SK-N-SH treated with all-trans-retinoic acid at 6 μM for 48 hours (cell line): ENCODE measurements around the gene HECTD1.

Experiments used
- ATAC-seq: fragments of 200-7000 bp; cut with Tn5 transposase; 3 replicates; pipeline ENCODE4 v1.9.1; 2020; ENCODE audit warnings: mild to moderate bottlenecking, moderate library complexity
- ARNTL ChIP-seq: fragments of 450-650 bp; formaldehyde crosslinking; IDR thresholded peaks from 2 replicates; pipeline ENCODE4 v1.5.0; 2020; ENCODE audit warnings: low read depth, mild to moderate bottlenecking, moderate library complexity, borderline replicate concordance
- BACH2 ChIP-seq: fragments of 250-450 bp; sonication (Bioruptor Pico); IDR thresholded peaks from 2 replicates; pipeline ENCODE4 v1.9.0; 2021; ENCODE audit warnings: mild to moderate bottlenecking, borderline replicate concordance
- CREB5 ChIP-seq: fragments of 250-450 bp; sonication (Bioruptor Pico); IDR thresholded peaks from 2 replicates; pipeline ENCODE4 v1.5.1; 2020; ENCODE audit warnings: low read depth, mild to moderate bottlenecking, moderate library complexity
- CSDC2 ChIP-seq: fragments of 250-450 bp; sonication (Bioruptor Pico); IDR thresholded peaks from 2 replicates; pipeline ENCODE4 v1.5.0; 2020; ENCODE audit warnings: mild to moderate bottlenecking, moderate library complexity
- ESRRG ChIP-seq: fragments of 250-450 bp; sonication (Bioruptor Pico); IDR thresholded peaks from 2 replicates; pipeline ENCODE4 v1.6.1; 2021; ENCODE audit warnings: mild to moderate bottlenecking
- GLIS3 ChIP-seq: fragments of 250-450 bp; sonication (Bioruptor Pico); IDR thresholded peaks from 2 replicates; pipeline ENCODE4 v1.5.0; 2020; ENCODE audit warnings: mild to moderate bottlenecking, moderate library complexity
- ISL1 ChIP-seq: fragments of 250-450 bp; sonication (Bioruptor Pico); IDR thresholded peaks from 2 replicates; pipeline ENCODE4 v2.1.2; 2022; ENCODE audit warnings: mild to moderate bottlenecking, moderate library complexity
- OSR1 ChIP-seq: fragments of 250-450 bp; sonication (Bioruptor Pico); IDR thresholded peaks from 2 replicates; pipeline ENCODE4 v1.8.0; 2022; ENCODE audit warnings: moderate library complexity, mild to moderate bottlenecking, inconsistent platforms
- PATZ1 ChIP-seq: fragments of 250-450 bp; sonication (Bioruptor Pico); IDR thresholded peaks from 2 replicates; pipeline ENCODE4 v1.8.0; 2020; ENCODE audit warnings: mild to moderate bottlenecking, moderate library complexity, borderline replicate concordance
- PPARA ChIP-seq: fragments of 250-450 bp; sonication (Bioruptor Pico); IDR thresholded peaks from 2 replicates; pipeline ENCODE4 v1.5.0; 2020; ENCODE audit warnings: mild to moderate bottlenecking, borderline replicate concordance
- RARB ChIP-seq: fragments of 250-450 bp; sonication (Bioruptor Pico); IDR thresholded peaks from 2 replicates; pipeline ENCODE4 v1.8.0; 2021; ENCODE audit warnings: mild to moderate bottlenecking, moderate library complexity
- SNAI2 ChIP-seq: fragments of 250-450 bp; sonication (Bioruptor Pico); IDR thresholded peaks from 2 replicates; pipeline ENCODE4 v1.5.0; 2020; ENCODE audit warnings: mild to moderate bottlenecking, moderate library complexity
- TCF4 ChIP-seq: fragments of 250-450 bp; sonication (Bioruptor Pico); IDR thresholded peaks from 2 replicates; pipeline ENCODE4 v1.8.0; 2021; ENCODE audit warnings: mild to moderate bottlenecking, moderate library complexity, borderline replicate concordance
- TOX ChIP-seq: fragments of 250-450 bp; sonication (Bioruptor Pico); IDR thresholded peaks from 2 replicates; pipeline ENCODE4 v1.8.0; 2021; ENCODE audit warnings: mild to moderate bottlenecking, moderate library complexity, borderline replicate concordance
- TSHZ2 ChIP-seq: fragments of 250-450 bp; sonication (Bioruptor Pico); IDR thresholded peaks from 2 replicates; pipeline ENCODE4 v1.5.0; 2020; ENCODE audit warnings: mild to moderate bottlenecking, moderate library complexity
- ZFP3 ChIP-seq: fragments of 250-450 bp; sonication (Bioruptor Pico); IDR thresholded peaks from 2 replicates; pipeline ENCODE4 v1.5.0; 2020; ENCODE audit warnings: mild to moderate bottlenecking, moderate library complexity
- ZFP30 ChIP-seq: fragments of 450-650 bp; formaldehyde crosslinking; IDR thresholded peaks from 2 replicates; pipeline ENCODE4 v1.5.0; 2022; ENCODE audit warnings: mild to moderate bottlenecking, moderate library complexity
- ZNF70 ChIP-seq: fragments of 450-650 bp; formaldehyde crosslinking; IDR thresholded peaks from 2 replicates; pipeline ENCODE4 v1.5.0; 2020; ENCODE audit warnings: mild to moderate bottlenecking, moderate library complexity
- TF ChIP-seq, protein P1 (sequence below): fragments of 250-450 bp; sonication (Bioruptor Pico); IDR thresholded peaks from 2 replicates; pipeline ENCODE4 v1.5.1; 2021; ENCODE audit warnings: mild to moderate bottlenecking, moderate library complexity
- TF ChIP-seq, protein P2 (sequence below): fragments of 250-450 bp; sonication (Bioruptor Pico); IDR thresholded peaks from 2 replicates; pipeline ENCODE4 v1.8.0; 2021; ENCODE audit warnings: low read depth, mild to moderate bottlenecking, moderate library complexity, borderline replicate concordance

HECTD1 gene

DNA sequence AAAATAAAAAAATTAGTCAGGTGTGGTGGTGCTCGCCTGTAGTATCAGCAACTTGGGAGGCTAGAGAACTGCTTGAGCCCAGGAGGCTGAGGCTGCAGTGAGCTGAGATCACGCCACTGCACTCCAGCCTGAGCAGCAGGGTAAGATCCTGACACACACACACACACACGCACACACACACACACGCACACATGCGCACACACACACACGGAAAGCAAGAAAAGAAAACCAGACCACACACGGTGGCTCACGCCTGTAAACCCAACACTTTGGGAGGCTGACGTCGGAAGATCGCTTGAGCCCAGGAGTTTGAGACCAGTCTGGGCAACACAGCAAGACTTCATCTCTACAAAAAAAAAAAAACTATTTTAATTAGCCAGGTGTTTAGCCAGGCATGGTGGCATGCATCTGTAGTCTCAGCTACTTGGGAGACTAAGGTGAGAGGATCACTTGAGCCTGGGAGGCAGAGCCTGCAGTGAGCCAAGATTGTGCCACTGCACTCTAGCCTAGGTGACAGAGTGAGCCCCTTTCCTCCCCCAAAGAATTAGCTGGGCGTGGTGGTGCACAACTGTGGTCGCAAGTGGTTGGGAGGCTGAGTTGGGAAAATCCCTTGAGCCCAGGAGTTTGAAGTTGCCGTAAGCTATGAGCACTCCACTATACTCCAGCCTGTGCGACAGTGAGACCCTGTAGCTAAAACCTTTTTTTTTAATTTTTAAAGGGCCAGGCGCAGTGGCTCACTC lies 44.5 kb downstream of the HECTD1 start:
- TF ChIP-seq PATZ1 (no peak), CSDC2 (no peak), RARB (CRISPR knock-in tag) (no peak), ARNTL (no peak), TSHZ2 (CRISPR knock-in tag) (no peak), ZNF70 (CRISPR knock-in tag) (no peak), CREB5 (no peak), ISL1 (CRISPR knock-in tag) (no peak), ZFP3 (CRISPR knock-in tag) (no peak), ESRRG (CRISPR knock-in tag) (no peak), TOX (CRISPR knock-in tag) (no peak), PPARA (CRISPR knock-in tag) (no peak), SNAI2 (no peak), BACH2 (CRISPR knock-in tag) (no peak)
- TF ChIP-seq, protein P1, sequence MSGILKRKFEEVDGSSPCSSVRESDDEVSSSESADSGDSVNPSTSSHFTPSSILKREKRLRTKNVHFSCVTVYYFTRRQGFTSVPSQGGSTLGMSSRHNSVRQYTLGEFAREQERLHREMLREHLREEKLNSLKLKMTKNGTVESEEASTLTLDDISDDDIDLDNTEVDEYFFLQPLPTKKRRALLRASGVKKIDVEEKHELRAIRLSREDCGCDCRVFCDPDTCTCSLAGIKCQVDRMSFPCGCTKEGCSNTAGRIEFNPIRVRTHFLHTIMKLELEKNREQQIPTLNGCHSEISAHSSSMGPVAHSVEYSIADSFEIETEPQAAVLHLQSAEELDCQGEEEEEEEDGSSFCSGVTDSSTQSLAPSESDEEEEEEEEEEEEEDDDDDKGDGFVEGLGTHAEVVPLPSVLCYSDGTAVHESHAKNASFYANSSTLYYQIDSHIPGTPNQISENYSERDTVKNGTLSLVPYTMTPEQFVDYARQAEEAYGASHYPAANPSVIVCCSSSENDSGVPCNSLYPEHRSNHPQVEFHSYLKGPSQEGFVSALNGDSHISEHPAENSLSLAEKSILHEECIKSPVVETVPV (CRISPR knock-in tag): no peak
- ATAC-seq: no peak

- no peak for ATAC-seq
- TF ChIP-seq TOX (CRISPR knock-in tag) (no peak), SNAI2 (no peak), TCF4 (CRISPR knock-in tag) (no peak), GLIS3 (CRISPR knock-in tag) (no peak), BACH2 (CRISPR knock-in tag) (no peak), RARB (CRISPR knock-in tag) (no peak), TSHZ2 (CRISPR knock-in tag) (no peak), ZFP30 (no peak), ZNF70 (CRISPR knock-in tag) (no peak), PATZ1 (no peak), OSR1 (CRISPR knock-in tag) (no peak), ARNTL (no peak)
- TF ChIP-seq, protein P2, sequence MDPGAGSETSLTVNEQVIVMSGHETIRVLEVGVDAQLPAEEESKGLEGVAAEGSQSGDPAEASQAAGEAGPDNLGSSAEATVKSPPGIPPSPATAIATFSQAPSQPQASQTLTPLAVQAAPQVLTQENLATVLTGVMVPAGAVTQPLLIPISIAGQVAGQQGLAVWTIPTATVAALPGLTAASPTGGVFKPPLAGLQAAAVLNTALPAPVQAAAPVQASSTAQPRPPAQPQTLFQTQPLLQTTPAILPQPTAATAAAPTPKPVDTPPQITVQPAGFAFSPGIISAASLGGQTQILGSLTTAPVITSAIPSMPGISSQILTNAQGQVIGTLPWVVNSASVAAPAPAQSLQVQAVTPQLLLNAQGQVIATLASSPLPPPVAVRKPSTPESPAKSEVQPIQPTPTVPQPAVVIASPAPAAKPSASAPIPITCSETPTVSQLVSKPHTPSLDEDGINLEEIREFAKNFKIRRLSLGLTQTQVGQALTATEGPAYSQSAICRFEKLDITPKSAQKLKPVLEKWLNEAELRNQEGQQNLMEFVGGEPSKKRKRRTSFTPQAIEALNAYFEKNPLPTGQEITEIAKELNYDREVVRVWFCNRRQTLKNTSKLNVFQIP (CRISPR knock-in tag): no peak
- TF ChIP-seq, protein P1 (CRISPR knock-in tag): no peak
- TF ChIP-seq, all 23 proteins: peak for 0
Observed at GRCh38 chr14:31161274-31161673, 46.3 kb downstream of the HECTD1 start.
